Fibroblast of gingiva (primary cell): Measurements from ENCODE around the gene OR52E4.

Experiments
- DNase-seq: peaks from one replicate; pipeline ENCODE4 v3.0.0-alpha.2; 2011; ENCODE audit warnings: low read depth

The OR52E4 gene

GRCh38 chr11:5880329-5880728 is at the start of gene OR52E4:
TSS of gene OR52E4 (plus strand) at chr11:5880629. CDS start at chr11:5884293, 3,664 bp downstream.
- DNase-seq: no peak

DNA sequence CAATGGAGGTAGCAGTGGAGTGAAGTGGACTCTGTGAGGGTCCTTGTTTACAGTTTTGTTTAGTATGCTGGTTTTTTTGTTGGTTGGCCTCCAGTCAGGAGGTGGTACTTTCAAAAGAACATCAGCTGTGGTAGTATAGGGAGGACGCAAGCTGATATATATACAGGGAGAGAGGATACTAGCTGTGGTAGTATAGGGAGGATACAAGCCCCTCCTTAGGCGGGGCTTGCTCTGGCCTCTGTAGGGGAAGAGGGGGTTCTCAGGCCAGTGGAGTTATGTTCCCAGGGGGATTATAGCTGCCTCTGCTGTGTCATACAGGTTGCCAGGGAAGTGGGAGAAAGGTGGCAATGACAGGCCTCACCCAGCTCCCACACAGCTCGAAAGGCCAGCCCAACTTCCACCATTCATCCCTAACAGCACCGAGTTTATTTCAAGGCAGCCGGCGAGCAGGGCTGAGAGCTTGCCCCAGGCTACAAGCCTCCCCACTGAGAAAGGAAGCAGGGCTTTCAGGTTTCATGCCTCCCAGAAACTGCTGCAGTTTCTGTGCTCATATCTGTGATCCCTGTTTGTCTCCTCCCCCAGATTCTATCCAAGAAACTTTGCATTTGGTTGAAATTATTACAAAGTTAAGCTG is 49.1 kb upstream of the OR52E4 start:
- DNase-seq: no peak

- no peak for DNase-seq
These were observed 47.0 kb upstream of the OR52E4 start for GRCh38 chr11:5833446-5833845.

DNA sequence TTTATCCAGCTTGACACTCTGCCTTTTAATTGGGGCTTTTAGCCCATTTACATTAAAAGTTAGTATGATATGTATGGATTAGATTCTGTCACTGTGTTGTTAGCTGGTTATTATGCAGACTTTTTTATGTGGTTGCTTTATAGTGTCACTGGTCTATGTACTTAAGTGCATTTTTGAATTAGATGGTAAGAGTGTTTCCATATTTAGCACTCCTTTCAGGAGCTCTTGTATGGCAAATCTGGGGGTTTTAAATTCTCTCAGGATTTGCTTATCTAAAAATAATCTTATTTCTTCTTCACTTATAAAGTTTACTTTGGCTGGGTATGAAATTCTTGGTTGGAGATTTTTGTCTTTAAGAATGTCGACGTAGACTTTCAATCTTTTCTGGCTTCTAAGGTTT is 42.7 kb upstream of the OR52E4 start:
- no peak for DNase-seq

- no peak for DNase-seq
These were observed 38.6 kb upstream of the OR52E4 start, which contains the start of gene OR52E6 for GRCh38 chr11:5841797-5842196. TSS of gene OR52E6 (minus strand) at chr11:5841897. CDS start at chr11:5841897, 0 bp downstream.

DNA sequence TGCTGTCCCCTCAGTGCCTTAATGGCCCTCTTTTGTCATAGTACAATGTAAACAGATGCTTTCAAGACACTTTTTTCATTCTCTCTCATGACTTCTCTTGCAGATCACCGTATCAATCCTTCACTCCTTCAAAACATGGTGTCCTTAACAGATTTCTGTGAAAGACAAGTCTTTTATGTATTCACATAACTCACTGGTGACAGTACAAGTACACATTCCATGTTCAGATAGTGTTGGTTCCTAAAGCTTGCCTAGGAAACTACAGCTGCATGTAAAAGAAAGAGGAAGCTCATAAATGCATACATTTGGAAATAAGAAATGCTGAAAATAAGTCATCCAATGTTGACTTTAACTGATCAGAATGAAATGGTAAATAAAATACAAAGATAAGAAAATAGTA is 33.7 kb upstream of the OR52E4 start:
- DNase-seq: no peak

- DNase-seq: no peak
These were observed 32.7 kb upstream of the OR52E4 start for GRCh38 chr11:5847711-5848110.

DNA sequence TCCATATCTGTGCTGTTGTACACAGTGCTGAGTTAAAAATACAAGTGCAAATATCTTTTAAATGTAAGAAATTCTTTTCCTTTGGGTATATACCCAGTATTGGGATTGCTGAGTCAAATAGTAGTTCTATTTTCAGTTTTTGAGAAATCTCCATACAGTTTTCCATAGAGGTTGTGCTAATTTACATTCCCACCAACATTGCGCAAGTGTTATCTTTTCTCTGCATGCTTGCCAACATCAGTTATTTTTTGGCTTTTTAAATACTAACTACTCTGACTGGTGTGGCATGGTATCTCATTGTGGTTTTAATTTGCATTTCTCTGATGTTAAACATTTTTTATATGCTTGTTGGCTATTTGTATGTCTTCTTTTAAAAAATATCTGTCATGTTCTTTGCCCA is 29.4 kb upstream of the OR52E4 start:
- no peak for DNase-seq

GRCh38 chr11:5857590-5857989 is 22.8 kb upstream of the OR52E4 start, which contains the start of gene OR52E8:
TSS of gene OR52E8 (minus strand) at chr11:5857690. CDS start at chr11:5857690, 0 bp downstream.
- no peak for DNase-seq

GRCh38 chr11:5865826-5866225 is 14.6 kb upstream of the OR52E4 start:
- DNase-seq: no peak

DNA sequence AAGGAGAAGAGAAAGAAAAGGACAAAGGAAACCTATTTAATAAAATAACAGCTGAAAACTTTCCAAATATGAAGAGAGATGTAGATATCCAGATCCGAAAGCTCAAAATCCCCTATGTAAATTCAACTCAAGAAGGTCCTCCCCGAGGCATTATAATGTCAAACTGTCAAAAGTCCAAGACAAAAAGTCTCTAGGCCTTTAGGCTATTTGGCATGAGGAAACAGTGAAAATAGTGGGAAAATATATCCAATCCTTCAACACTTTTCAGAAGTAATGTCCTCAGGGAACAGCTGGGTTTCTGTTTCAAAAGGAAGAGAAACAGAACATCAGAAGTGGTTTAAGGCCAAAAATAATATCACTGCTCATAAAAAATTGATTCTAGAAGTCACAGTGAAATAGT is 1.9 kb upstream of the OR52E4 start:
- DNase-seq: no peak

- DNase-seq: no peak
These were observed 1.3 kb downstream of the OR52E4 start for GRCh38 chr11:5881756-5882155.

GRCh38 chr11:5887172-5887571 is 6.7 kb downstream of the OR52E4 start:
- no peak for DNase-seq

GRCh38 chr11:5887661-5888060 is 7.2 kb downstream of the OR52E4 start:
- no peak for DNase-seq

GRCh38 chr11:5891216-5891800 is 10.9 kb downstream of the OR52E4 start:
- DNase-seq: no peak

GRCh38 chr11:5892908-5893307 is 12.5 kb downstream of the OR52E4 start, which contains the start of gene OR52E5:
TSS of gene OR52E5 (plus strand) at chr11:5893208. CDS start at chr11:5900777, 7,569 bp downstream.
- no peak for DNase-seq

DNA sequence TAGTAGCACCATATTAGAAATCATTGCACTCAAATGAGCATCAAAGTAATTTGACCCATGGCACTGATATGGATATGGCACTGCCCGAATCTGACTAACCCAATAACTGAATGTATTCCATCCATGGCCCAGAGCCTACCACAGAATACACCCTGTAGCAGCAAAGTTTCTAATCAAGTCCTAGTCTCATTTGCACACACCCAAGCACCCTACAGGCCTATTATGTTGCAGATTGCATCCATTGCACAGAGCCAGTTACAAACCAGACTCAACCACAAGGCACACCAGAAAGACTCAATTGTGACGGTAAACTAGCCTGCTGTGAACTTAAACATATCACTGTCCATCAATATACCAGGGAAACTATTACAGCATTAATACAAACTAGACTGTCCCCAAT is 19.1 kb downstream of the OR52E4 start:
- no peak for DNase-seq

- no peak for DNase-seq
These were observed 30.1 kb downstream of the OR52E4 start for GRCh38 chr11:5910540-5910939.

DNA sequence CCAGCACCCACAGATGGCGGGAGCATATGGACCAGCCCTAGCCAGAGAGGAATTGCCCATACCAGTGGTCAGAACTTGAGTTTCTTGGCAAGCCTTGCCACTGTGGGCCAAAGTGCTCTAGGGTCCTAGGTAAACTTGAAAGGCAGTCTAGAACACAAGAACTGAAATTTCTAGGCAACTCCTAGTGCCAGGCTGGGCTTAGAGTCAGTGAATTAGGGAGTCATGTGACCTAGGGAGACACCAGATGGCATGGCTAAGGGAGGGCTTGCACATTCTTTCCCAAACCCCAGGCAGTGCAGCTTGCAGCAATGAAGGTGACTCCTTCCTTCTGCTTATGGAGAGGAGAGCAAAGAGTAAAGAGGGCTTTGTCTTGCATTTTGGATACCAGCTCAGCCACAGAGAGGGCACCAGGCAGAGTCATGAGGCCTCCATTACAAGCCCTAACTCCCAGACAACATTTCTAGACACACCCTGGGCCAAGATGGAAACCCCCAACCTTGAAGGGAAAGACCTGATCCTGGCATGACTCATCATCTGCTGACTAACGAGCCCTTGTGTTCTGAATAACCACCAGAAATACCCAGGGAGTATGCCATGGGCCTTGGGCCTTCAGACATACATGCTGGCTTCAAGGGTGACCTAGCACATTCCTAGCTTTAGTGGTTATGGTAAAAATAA is 42.5 kb downstream of the OR52E4 start:
- DNase-seq: no peak

GRCh38 chr11:5923427-5923776 is 43.0 kb downstream of the OR52E4 start:
- no peak for DNase-seq

GRCh38 chr11:5923794-5924193 is 43.4 kb downstream of the OR52E4 start:
- no peak for DNase-seq

DNA sequence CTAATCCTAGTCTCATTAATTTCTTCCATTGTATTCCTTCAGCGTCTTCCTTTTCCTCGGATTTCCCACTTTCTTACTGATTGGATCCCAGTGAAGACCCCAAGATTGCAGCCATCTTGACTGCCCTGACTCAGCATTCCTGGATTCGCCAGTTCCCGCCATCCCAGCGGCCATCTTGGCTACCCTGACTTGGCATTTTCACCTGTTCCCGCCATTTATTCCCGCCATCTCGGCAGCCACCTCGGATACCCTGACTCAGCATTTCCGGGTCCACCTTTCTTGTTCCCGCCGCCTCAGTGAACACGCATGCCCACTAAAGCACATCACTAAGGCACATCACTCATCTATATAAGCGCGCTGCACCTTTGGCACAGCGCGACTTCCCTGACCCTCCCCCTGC is 47.8 kb downstream of the OR52E4 start:
- DNase-seq: no peak

- no peak for DNase-seq
These were observed 48.4 kb downstream of the OR52E4 start for GRCh38 chr11:5928811-5929210.
